HepG2 (cell line): Measurements from ENCODE around the gene AMHR2. TPM values are rescaled to one million over a fixed set of nuclear protein-coding genes. Genes with fewer than 3 reads are reported as not detected.
A peak's percentile ranks its signal among the peaks of the same experiment; 100 is the strongest.
"Not testable (repeated sequence)": the region's sequence is repeated elsewhere in the genome, so short reads cannot be mapped to it uniquely, and the experiment has no call there.

Experiments
- ATAC-seq: fragments of 200-7000 bp; cut with Tn5 transposase; 3 replicates; pipeline ENCODE4 v1.9.1; 2020; ENCODE audit warnings: mild to moderate bottlenecking, moderate library complexity
- BruUV-seq: library from RNA; stranded (reverse); fragments of 400-500 nt; replicated peaks from 2 replicates; lab custom pipeline; 2021; lab: Mats Ljungman, UMichigan
- CTCF ChIA-PET: fragments of 300-600 bp; formaldehyde crosslinking; extraction: SDS; loops from one replicate; lab custom pipeline; 2021; ENCODE audit warnings: low total read pairs, inconsistent platforms, low intra/inter-chr PET ratio; lab: Yijun Ruan, JAX
- POLR2A ChIA-PET: fragments of 350-600 bp; sonication (Branson Sonifier 250); formaldehyde crosslinking; loops from one replicate; lab custom pipeline; 2020; ENCODE audit warnings: antibody characterized with exemption, inconsistent platforms; lab: Yijun Ruan, JAX
- DNase-seq: peaks from one replicate; pipeline ENCODE4 v3.0.0-alpha.2; 2015; ENCODE audit warnings: low spot score
- FAIRE-seq: peaks from 3 replicates; lab custom pipeline; 2011; peaks lifted over from hg19 to GRCh38; lab: Jason Lieb, UNC
- H2AFZ ChIP-seq: one replicate; pipeline ENCODE4 v1.6.1; 2011; ENCODE audit warnings: low read length, inconsistent platforms
- H3K27ac ChIP-seq: fragments of 300-600 bp; 3 replicates; pipeline ENCODE4 v1.8.0; 2011; ENCODE audit warnings: mixed run types, mild to moderate bottlenecking, mixed read lengths, low read length, inconsistent platforms; ENCODE audit not compliant: insufficient read depth; ENCODE audit errors: extremely low read length
- H3K27me3 ChIP-seq, 2 experiments: fragments of 200-600 bp in 1 of 2; 2 replicates in 1 of 2; 3 replicates in 1 of 2; pipeline versions ENCODE4 v1.6.0 to v1.8.0; 2011; ENCODE audit warnings: low read length in 2 of 2, mild to moderate bottlenecking in 2 of 2, moderate library complexity in 2 of 2, inconsistent platforms in 1 of 2; ENCODE audit not compliant: insufficient read depth in 2 of 2, control insufficient read depth in 1 of 2
- H3K36me3 ChIP-seq, 2 experiments: fragments of 200-600 bp in 1 of 2; replicated peaks in 1 of 2; 2 replicates in 1 of 2; 3 replicates in 1 of 2; pipeline versions ENCODE4 v1.5.1 to v1.8.0; 2011; ENCODE audit warnings: low read length in 2 of 2, inconsistent platforms in 1 of 2; ENCODE audit not compliant: insufficient read depth in 2 of 2, control insufficient read depth in 1 of 2
- H3K4me1 ChIP-seq: 2 replicates; pipeline ENCODE4 v1.5.1; 2012; ENCODE audit warnings: low read length, inconsistent platforms; ENCODE audit not compliant: insufficient read depth
- H3K4me2 ChIP-seq: 2 replicates; pipeline ENCODE4 v1.6.0; 2011; ENCODE audit warnings: low read depth, low read length, inconsistent platforms
- H3K4me3 ChIP-seq, 3 experiments: fragments of 200-600 bp in 1 of 3; sonication (generic), shearing (Covaris generic) in 1 of 3; replicated peaks in 1 of 3; 2 replicates each; pipeline ENCODE4 v1.5.1; 2011 to 2016; ENCODE audit warnings: low read length in 3 of 3, inconsistent platforms in 2 of 3, low read depth in 2 of 3, mild to moderate bottlenecking in 2 of 3, control low read depth in 1 of 3, mixed read lengths in 1 of 3; ENCODE audit not compliant: insufficient read depth in 1 of 3
- H3K79me2 ChIP-seq: one replicate; pipeline ENCODE4 v1.6.1; 2011; ENCODE audit warnings: low read length, inconsistent platforms; ENCODE audit not compliant: insufficient read depth
- H3K9ac ChIP-seq: 2 replicates; pipeline ENCODE4 v1.6.0; 2011; ENCODE audit warnings: mild to moderate bottlenecking, low read depth, low read length, inconsistent platforms; ENCODE audit not compliant: insufficient read depth
- H3K9me3 ChIP-seq: 2 replicates; pipeline ENCODE4 v1.5.1; 2012; ENCODE audit warnings: mild to moderate bottlenecking, low read length
- H4K20me1 ChIP-seq: 2 replicates; pipeline ENCODE4 v1.6.0; 2011; ENCODE audit warnings: inconsistent platforms, mild to moderate bottlenecking, low read length, moderate library complexity; ENCODE audit not compliant: insufficient read depth
- ATF6 ChIP-seq: sonication (generic); formaldehyde crosslinking; conservative IDR thresholded peaks from 2 replicates; pipeline ENCODE4 v1.4.0; 2020; ENCODE audit warnings: missing genetic modification reagents
- HNRNPK ChIP-seq: fragments of 200-400 bp; formaldehyde crosslinking; IDR thresholded peaks from 2 replicates; pipeline ENCODE4 v1.6.1; 2018; ENCODE audit warnings: low read length, low read depth, moderate library complexity, mild to moderate bottlenecking; ENCODE audit not compliant: poor library complexity, severe bottlenecking
- MAFK ChIP-seq, 2 experiments: IDR thresholded peaks in 1 of 2; conservative IDR thresholded peaks in 1 of 2; 2 replicates each; pipeline ENCODE4 v1.6.1; 2011; ENCODE audit warnings: improper control_type of control experiment in 2 of 2, low read length in 2 of 2
- SP1 ChIP-seq, 2 experiments: fragments of 450-650 bp in 1 of 2; sonication (generic) in 1 of 2; formaldehyde crosslinking in 1 of 2; IDR thresholded peaks; 2 replicates each; pipeline versions ENCODE4 v1.4.0 to v1.6.1; 2016 to 2020; ENCODE audit warnings: missing genetic modification reagents in 1 of 2
- ZNF121 ChIP-seq: sonication (generic); formaldehyde crosslinking; IDR thresholded peaks from 2 replicates; pipeline ENCODE4 v1.5.0; 2020; ENCODE audit warnings: mild to moderate bottlenecking, missing genetic modification reagents
- ZNF446 ChIP-seq: sonication (generic); formaldehyde crosslinking; IDR thresholded peaks from 2 replicates; pipeline ENCODE4 v1.5.0; 2020; ENCODE audit warnings: mild to moderate bottlenecking, missing genetic modification reagents
- WGBS: methylation state at CpG from one replicate; pipeline ENCODE4 v1.1.6; 2017; ENCODE audit warnings: low lambda C conversion rate; 5-methylcytosine and 5-hydroxymethylcytosine counted together
- in situ Hi-C: cut with HindIII; loops from 2 replicates; pipeline ENCODE4 v1.10.0; 2017; ENCODE audit warnings: low pct_unique_long_range_greater_than_20kb; ENCODE audit not compliant: extremely low pct_ligation_motif_present
- intact Hi-C: fragments of 100-400 bp; cut with micrococcal nuclease; formaldehyde crosslinking; loops from one replicate; pipeline ENCODE4 v1.10.0; 2022; ENCODE audit not compliant: unreplicated experiment
- polyA plus RNA-seq, 8 experiments: library from polyadenylated mRNA; depleted of rRNA in 3 of 8; stranded (reverse) in 7 of 8; unstranded in 1 of 8; fragments of >200 nt; fragmentation: Illumina TruSeq in 4 of 8; extraction: Trizol in 4 of 8; gene quantifications; 2 replicates each; pipeline versions ENCODE4 v1.2.1 to v1.2.3, GENCODE V29; 2011 to 2016; ENCODE audit warnings: low read depth in 4 of 8, missing spikeins in 1 of 8, mixed read lengths in 1 of 8; ENCODE audit not compliant: insufficient read depth in 1 of 8
- total RNA-seq, 5 experiments: library from RNA; depleted of rRNA; stranded (reverse); fragments of >200 nt; fragmentation: Illumina TruSeq; extraction: Trizol; gene quantifications; 2 replicates each; pipeline ENCODE4 v1.2.3, GENCODE V29; 2016; ENCODE audit warnings: low read depth in 1 of 5

Gene AMHR2
- total and polyA plus RNA-seq, 2 of the 13 experiments (the other 11 are each of a cell fraction or from before 2014, with no cell fraction given), result 0.24 to 0.58 TPM

- CTCF ChIA-PET, BruUV-seq, H3K9me3 ChIP-seq, H2AFZ ChIP-seq, H3K27me3 ChIP-seq, H3K4me3 ChIP-seq, H3K27ac ChIP-seq, H3K4me2 ChIP-seq, ATAC-seq, in situ Hi-C loops, FAIRE-seq, DNase-seq, intact Hi-C loops, H4K20me1 ChIP-seq: not testable (repeated sequence)
- Histone ChIP-seq H3K9ac (peak overlapping the region; percentile 9; the same call in 1 of the 2 replicates), H3K36me3 (peaks cover 16 to 34% of the 10 kb centered on the region in 2 experiments), H3K79me2 (peaks cover 76% of the 10 kb centered on the region), H3K4me1 (peaks cover 87% of the 10 kb centered on the region)
- TF ChIP-seq ZNF121 (peak; percentile 72), HNRNPK (peak; percentile 69)
- 92% methylated on average over 5 of the region's 5 CpGs for WGBS
- POLR2A ChIA-PET, result interaction anchor here (0.7 kb wide), 1 partner anchor 1206 kb away, joined by 6 read pairs; no protein-coding TSS in a partner anchor
Observed at GRCh38 chr12:53386381-53386780, 37.3 kb upstream of the AMHR2 start.

- POLR2A ChIA-PET, result interaction anchor here (0.9 kb wide), 1 partner anchor 9 kb away, joined by 7 read pairs; the partner anchor contains the start of gene SP1
- Histone ChIP-seq H3K4me1 (peaks cover 67% of the 10 kb centered on the region), H3K79me2 (peaks cover 61% of the 10 kb centered on the region), H3K36me3 (peaks cover 1 to 13% of the 10 kb centered on the region in 2 experiments; a peak in 2 of 5 replicates), H3K27ac (no peak overlapping the region), H3K27me3 (no peaks in the 10 kb centered on the region), H3K9ac (no peak overlapping the region), H3K9me3 (no peaks in the 10 kb centered on the region), H3K4me2 (0 out of 2 replicates have a peak overlapping the region, but pooled peaks have one; percentile 23), H3K4me3 (no peak overlapping the region), H4K20me1 (no peaks in the 10 kb centered on the region), H2AFZ (no peak overlapping the region)
- intact Hi-C loops, result no loop called here
- DNase-seq, result no peak
- 98% methylated on average over 4 of the region's 4 CpGs for WGBS
- no peak for FAIRE-seq
- BruUV-seq, result no TSS peak
- CTCF ChIA-PET, result no interaction called here
- ATAC-seq, result no peak
- no peak for TF ChIP-seq ZNF446
- TF ChIP-seq SP1 (IDR thresholded peaks at IDR 0.05), result no peak
- TF ChIP-seq SP1 (CRISPR knock-in tag; IDR thresholded peaks at IDR 0.05), result no peak
- TF ChIP-seq ATF6 (CRISPR knock-in tag), result no peak
- no peak for TF ChIP-seq MAFK (conservative IDR thresholded peaks at IDR 0.05 in 1 of 2, IDR thresholded peaks at IDR 0.05 in 1 of 2; ENCODE audit: low read length in 2 of 2)
- in situ Hi-C loops, result no loop called here
Observed at GRCh38 chr12:53388932-53389331, 34.7 kb upstream of the AMHR2 start.
